ENCODE data around the gene SAFB.
"Not testable (repeated sequence)": the region's sequence is repeated elsewhere in the genome, so short reads cannot be mapped to it uniquely, and the experiment has no call there.

The SAFB gene

DNA sequence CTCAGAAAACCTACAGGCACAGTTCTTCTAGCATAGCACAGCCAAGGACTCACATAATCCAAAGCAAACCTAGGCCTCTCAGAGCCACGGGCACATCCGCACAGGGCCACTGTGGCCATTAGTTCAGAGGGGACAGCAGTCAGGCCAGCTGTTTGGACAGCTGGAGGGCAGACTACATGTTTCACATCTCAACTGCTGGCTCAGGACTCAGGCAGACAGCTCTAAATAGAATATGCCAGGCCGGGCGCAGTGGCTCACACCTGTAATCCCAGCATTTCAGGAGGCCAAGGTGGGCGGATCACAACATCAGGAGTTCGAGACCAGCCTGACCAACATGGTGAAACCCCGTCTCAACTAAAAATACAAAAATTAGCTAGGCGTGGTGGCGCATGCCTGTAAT is 27.1 kb upstream of the SAFB start:
- DNase-seq = no peak

GRCh38 chr19:5600797-5601196 is 22.1 kb upstream of the SAFB start:
- DNase-seq = no peak

GRCh38 chr19:5603626-5604025 is 19.3 kb upstream of the SAFB start:
- no peak for DNase-seq

DNA sequence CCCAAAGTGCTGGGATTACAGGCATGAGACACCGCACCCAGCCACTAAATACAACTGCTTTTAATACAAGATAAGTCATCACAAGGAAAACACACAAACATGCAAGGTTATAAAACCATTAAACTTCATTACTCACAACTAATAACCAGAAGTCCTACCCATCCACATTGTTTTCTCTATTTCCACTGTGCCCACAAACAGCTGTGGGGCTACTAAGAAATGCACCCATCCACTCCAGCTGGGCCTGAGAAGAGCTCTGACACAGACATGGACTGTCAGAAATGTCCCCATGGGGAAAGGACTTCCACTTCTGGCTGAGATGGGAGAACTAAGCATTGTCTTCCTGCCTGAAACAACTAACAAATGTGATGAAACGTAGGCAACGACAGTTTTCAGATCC is 17.5 kb upstream of the SAFB start:
- DNase-seq = no peak

GRCh38 chr19:5607318-5608275 is 15.3 kb upstream of the SAFB start:
- no peak for DNase-seq

- DNase-seq = no peak
Measured at GRCh38 chr19:5608291-5608690, 14.6 kb upstream of the SAFB start.

GRCh38 chr19:5608766-5609165 is 14.1 kb upstream of the SAFB start:
- not testable (repeated sequence) for DNase-seq

DNA sequence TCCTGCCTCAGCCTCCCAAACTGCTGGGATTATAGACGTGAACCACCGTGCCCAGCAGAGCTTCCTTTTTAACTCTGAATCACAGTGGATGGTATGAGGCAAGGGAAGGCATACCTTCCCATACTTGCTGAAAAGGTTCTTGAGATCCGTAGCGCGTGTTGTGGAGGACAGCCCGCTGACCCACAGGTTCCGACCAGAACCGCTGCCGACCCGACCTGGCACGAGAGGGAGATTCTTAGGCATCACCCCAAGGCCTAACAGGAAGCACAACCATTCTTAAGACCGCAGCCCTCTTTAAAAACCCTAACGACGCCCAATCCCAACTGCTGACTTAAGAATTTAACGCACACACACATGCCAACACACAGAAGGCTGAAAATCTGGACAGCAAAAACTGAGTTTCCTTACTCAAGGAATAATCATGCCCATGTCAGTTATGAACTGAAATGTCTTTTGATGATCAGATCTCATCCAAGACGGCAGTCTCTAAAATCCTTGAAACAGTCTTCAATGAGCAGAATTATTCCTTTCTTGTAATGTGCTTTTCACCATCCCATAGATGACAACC is 12.9 kb upstream of the SAFB start:
- DNase-seq = no peak

DNA sequence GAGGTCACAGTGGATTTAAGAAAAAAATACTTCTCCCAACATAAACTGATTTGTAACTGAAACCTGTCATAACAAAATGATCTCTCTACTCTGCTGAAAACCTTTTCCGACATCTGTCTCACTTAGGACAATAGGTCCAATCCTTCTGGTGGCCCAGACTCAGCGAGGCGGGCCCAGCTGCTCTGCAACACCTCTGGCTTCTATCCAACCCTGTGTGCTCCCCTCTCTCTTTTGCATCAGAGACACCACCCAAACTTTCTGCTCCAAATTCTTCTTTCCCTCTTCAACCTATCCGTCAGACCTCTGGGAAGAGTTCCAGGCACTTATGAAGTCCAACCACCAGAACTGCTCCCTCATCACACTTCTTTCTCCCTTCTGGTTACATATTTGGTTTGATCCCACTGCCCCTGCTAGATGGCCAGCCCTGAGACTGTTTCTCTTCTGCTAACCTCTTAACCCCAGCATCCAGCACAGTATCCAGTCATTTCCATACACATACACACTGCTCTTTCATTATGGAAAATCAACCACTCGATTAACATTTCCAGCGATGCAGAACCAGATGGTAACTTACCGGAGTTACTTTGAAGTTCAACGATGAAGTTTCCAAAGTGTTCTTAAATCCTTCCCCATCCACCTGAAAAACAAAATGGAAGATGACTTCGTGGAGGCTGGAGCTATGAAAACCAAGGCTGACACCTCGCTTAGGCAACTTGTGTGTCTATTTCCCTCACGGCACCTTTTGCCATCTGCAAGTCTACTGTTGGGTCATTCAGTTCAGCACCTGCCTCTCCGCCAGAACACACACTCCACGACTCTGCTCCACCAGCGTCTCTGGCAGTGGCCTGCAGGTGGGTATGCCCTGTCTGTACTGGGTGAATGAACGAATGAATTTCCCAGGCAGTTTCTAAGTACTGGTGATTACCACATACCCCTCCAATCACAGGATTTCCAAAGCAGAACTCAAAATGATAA is 9.7 kb upstream of the SAFB start:
- DNase-seq = no peak

DNA sequence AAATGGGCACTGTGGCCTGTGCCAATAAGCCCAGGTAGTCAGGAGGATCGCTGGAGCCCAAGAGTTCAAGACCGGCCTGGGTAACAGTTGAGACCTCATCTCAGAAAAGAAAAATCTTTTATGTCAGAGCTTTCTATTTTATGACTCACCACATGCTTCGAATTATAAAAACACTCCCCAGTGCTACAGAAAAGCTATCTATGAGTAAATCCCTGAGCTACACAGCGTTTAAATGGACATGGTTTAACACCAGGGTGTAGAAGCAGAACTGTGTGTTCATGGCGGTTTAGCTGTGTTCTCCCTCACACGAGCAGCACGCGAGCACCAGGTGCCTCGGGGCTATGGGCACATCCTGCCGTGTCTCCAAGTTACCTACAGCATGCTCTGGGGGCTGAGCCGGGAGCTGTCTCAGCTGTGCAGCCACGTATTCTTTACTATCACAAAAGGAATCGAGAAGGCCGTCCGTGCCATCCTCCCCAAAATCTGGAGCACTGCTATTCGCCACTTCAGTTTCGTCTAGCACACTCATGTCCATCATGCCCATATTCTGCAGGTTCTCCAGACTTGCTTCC is 7.0 kb upstream of the SAFB start:
- no peak for DNase-seq

- no peak for DNase-seq
Measured at GRCh38 chr19:5617080-5617479, 5.8 kb upstream of the SAFB start.

GRCh38 chr19:5618591-5618990 is 4.3 kb upstream of the SAFB start:
- DNase-seq = no peak

DNA sequence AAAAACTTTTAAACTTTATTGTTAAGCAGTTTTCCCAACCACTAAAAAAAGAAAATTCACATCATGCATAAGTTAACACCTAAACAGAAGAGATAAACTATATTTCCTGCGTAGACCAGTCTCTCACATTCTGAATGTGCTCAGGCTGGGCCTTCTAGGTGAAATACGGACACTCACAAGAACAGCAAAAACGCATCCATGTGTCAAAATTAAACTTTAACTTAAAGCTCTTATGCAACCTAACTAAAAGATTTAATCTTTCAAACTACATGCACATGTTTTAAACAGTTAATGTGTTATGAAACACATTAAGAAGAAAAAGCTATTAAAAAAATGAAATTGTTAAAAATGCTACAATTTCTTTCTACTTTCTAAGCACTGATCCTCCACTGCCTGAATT is 2.9 kb upstream of the SAFB start:
- peak; percentile 22 for DNase-seq

GRCh38 chr19:5621311-5621944 is 1.5 kb upstream of the SAFB start:
- no peak for DNase-seq

GRCh38 chr19:5621945-5622464 is 878 bp upstream of the SAFB start:
- DNase-seq = peak; percentile 35

DNA sequence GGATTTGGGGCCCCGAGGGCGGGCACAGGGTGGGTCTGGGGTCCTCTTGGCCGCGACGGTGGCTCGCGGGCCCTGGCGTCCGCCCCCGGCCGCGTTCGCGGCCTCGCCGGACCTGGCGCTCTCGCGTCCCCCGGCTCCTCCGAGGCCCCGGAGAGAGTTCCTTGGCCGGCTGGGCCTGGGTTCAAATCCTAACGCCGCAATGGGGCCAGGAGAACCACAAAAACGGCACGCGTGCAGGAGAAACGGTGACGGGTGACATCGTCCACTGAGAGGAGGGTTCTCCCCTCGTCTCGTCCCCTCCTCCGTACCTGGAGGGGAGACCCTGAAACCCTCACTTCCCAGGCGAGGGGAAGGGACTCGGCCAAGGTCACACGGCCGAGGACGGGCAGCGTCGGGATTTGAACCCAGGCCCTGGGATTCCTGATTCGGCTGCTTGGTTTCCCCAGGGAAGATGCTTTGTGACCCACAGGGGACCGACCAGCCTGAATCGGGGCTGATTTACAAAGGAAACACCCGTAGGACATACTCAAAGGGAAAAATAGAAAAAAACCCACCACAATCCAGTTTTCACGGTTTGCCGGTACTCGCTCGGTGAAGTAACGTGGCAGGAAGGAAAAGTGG is 624 bp downstream of the SAFB start:
- no peak for DNase-seq

- DNase-seq = peak; percentile 59
Measured at GRCh38 chr19:5624018-5624663, 1.3 kb downstream of the SAFB start.

- DNase-seq = peak; percentile 22
Measured at GRCh38 chr19:5624741-5625278, 1.9 kb downstream of the SAFB start.

GRCh38 chr19:5625641-5626040 is 2.8 kb downstream of the SAFB start:
- DNase-seq = no peak

GRCh38 chr19:5627395-5627904 is 4.6 kb downstream of the SAFB start:
- DNase-seq = peak; percentile 96

- no peak for DNase-seq
Measured at GRCh38 chr19:5628461-5628860, 5.6 kb downstream of the SAFB start.
